ENCODE measurements around the gene MRPL38. TPM values are rescaled to one million over a fixed set of nuclear protein-coding genes. Genes with fewer than 3 reads are reported as not detected.

MRPL38 gene
- total RNA-seq, 2 experiments from 2014 or later = 109 to 117 TPM

GRCh38 chr17:75880266-75880665 is 24.4 kb downstream of the MRPL38 start:
- Mint-ChIP-seq H3K27me3 (ENCODE audit: low read depth) (peaks cover 3% of the 10 kb centered on the region), H3K9me3 (no peaks in the 10 kb centered on the region), H3K36me3 (ENCODE audit: low read depth) (peaks cover 5% of the 10 kb centered on the region), H3K4me3 (no peak overlapping the region), H3K4me1 (ENCODE audit: low read depth) (peaks cover 22% of the 10 kb centered on the region), H3K27ac (no peak overlapping the region)
- CTCF ChIA-PET = interaction anchor here (1.1 to 7.2 kb wide), 2 partner anchors 20 to 31 kb away, joined by 3 to 66 read pairs; no protein-coding TSS in a partner anchor
- intact Hi-C loops (cut with micrococcal nuclease) = no loop called here
- DNase-seq = no peak

GRCh38 chr17:75878174-75878998 is 26.3 kb downstream of the MRPL38 start, which contains the start of gene TRIM47:
Gene TRIM47, minus strand, starts transcription at chr17:75878581. Its CDS starts 33 bp downstream, at chr17:75878548.
- Mint-ChIP-seq H3K36me3 (ENCODE audit: low read depth) (peaks cover 5% of the 10 kb centered on the region), H3K9me3 (no peaks in the 10 kb centered on the region), H3K4me3 (peak within 1 kb of the TSS; percentile 93), H3K4me1 (ENCODE audit: low read depth) (peaks cover 26% of the 10 kb centered on the region), H3K27me3 (ENCODE audit: low read depth) (peaks cover 3% of the 10 kb centered on the region), H3K27ac (peak within 1 kb of the TSS; percentile 83)
- DNase-seq = no peak
- CTCF ChIA-PET = interaction anchor here (0.6 to 7.2 kb wide), 11 partner anchors 11 to 226 kb away, joined by 3 to 66 read pairs (median 4); partner anchors contain the start of genes GALK1 and TRIM65
- intact Hi-C loops (cut with micrococcal nuclease) = no loop called here

- H3K9me3 Mint-ChIP-seq = no peaks in the 10 kb centered on the region
- peaks cover 5% of the 10 kb centered on the region for H3K36me3 Mint-ChIP-seq (ENCODE audit: low read depth)
- peak overlapping the region; percentile 93 for H3K4me3 Mint-ChIP-seq
- CTCF ChIA-PET = interaction anchor here (0.8 to 7.2 kb wide), 7 partner anchors 13 to 114 kb away, joined by 3 to 66 read pairs (median 4); partner anchors contain the start of gene TRIM65
- peak; percentile 74 for DNase-seq
- H3K27ac Mint-ChIP-seq = peak overlapping the region; percentile 83
- intact Hi-C loops (cut with micrococcal nuclease) = loop anchor here (1.0 kb wide), 1 partner anchor 22 kb away; the partner anchor contains the start of gene WBP2
- peaks cover 32% of the 10 kb centered on the region for H3K4me1 Mint-ChIP-seq (ENCODE audit: low read depth)
- peaks cover 3% of the 10 kb centered on the region for H3K27me3 Mint-ChIP-seq (ENCODE audit: low read depth)
These were observed 26.9 kb downstream of the MRPL38 start for GRCh38 chr17:75877752-75878173.

GRCh38 chr17:75876938-75877751 is 27.5 kb downstream of the MRPL38 start:
- peak; percentile 44 for DNase-seq
- H3K27me3 Mint-ChIP-seq (ENCODE audit: low read depth) = peaks cover 3% of the 10 kb centered on the region
- peaks cover 5% of the 10 kb centered on the region for H3K36me3 Mint-ChIP-seq (ENCODE audit: low read depth)
- H3K9me3 Mint-ChIP-seq = no peaks in the 10 kb centered on the region
- intact Hi-C loops (cut with micrococcal nuclease) = loop anchor here (1.0 kb wide), 3 partner anchors 19 to 34 kb away; partner anchors contain the start of genes TRIM65 and WBP2
- peak overlapping the region; percentile 93 for H3K4me3 Mint-ChIP-seq
- H3K27ac Mint-ChIP-seq = peak overlapping the region; percentile 83
- CTCF ChIA-PET = interaction anchor here (0.5 to 7.2 kb wide), 9 partner anchors 12 to 1488 kb away, joined by 3 to 66 read pairs (median 4); partner anchors contain the start of gene TRIM65
- H3K4me1 Mint-ChIP-seq (ENCODE audit: low read depth) = peaks cover 36% of the 10 kb centered on the region

GRCh38 chr17:75876190-75876937 is 28.3 kb downstream of the MRPL38 start:
- H3K27me3 Mint-ChIP-seq (ENCODE audit: low read depth) = peaks cover 3% of the 10 kb centered on the region
- peak; percentile 88 for DNase-seq
- peak overlapping the region; percentile 93 for H3K4me3 Mint-ChIP-seq
- H3K4me1 Mint-ChIP-seq (ENCODE audit: low read depth) = peaks cover 34% of the 10 kb centered on the region
- H3K36me3 Mint-ChIP-seq (ENCODE audit: low read depth) = peaks cover 5% of the 10 kb centered on the region
- H3K27ac Mint-ChIP-seq = peak overlapping the region; percentile 83
- CTCF ChIA-PET = interaction anchor here (0.5 to 7.2 kb wide), 12 partner anchors 11 to 1489 kb away, joined by 3 to 66 read pairs (median 4); partner anchors contain the start of genes GALK1, SPHK1, TRIM65 and WBP2
- intact Hi-C loops (cut with micrococcal nuclease) = loop anchor here (1.0 kb wide), 2 partner anchors 20 to 33 kb away; partner anchors contain the start of gene TRIM65
- no peaks in the 10 kb centered on the region for H3K9me3 Mint-ChIP-seq

GRCh38 chr17:75875940-75876189 is 28.8 kb downstream of the MRPL38 start:
- intact Hi-C loops (cut with micrococcal nuclease) = loop anchor here (1.0 kb wide), 2 partner anchors 20 to 33 kb away; partner anchors contain the start of gene TRIM65
- H3K4me3 Mint-ChIP-seq = peak overlapping the region; percentile 93
- CTCF ChIA-PET = interaction anchor here (0.6 to 7.2 kb wide), 11 partner anchors 11 to 509 kb away, joined by 3 to 66 read pairs (median 4); partner anchors contain the start of genes GALK1, SPHK1, TRIM65 and WBP2
- no peaks in the 10 kb centered on the region for H3K9me3 Mint-ChIP-seq
- peaks cover 5% of the 10 kb centered on the region for H3K36me3 Mint-ChIP-seq (ENCODE audit: low read depth)
- H3K27ac Mint-ChIP-seq = peak overlapping the region; percentile 83
- DNase-seq = no peak
- H3K27me3 Mint-ChIP-seq (ENCODE audit: low read depth) = peaks cover 3% of the 10 kb centered on the region
- peaks cover 34% of the 10 kb centered on the region for H3K4me1 Mint-ChIP-seq (ENCODE audit: low read depth)

- Mint-ChIP-seq H3K27me3 (ENCODE audit: low read depth) (peaks cover 3% of the 10 kb centered on the region), H3K4me1 (ENCODE audit: low read depth) (peaks cover 34% of the 10 kb centered on the region)
- CTCF ChIA-PET = interaction anchor here (0.6 to 7.2 kb wide), 11 partner anchors 10 to 509 kb away, joined by 3 to 66 read pairs (median 4); partner anchors contain the start of genes GALK1, SPHK1, TRIM65 and WBP2
These were observed 29.3 kb downstream of the MRPL38 start for GRCh38 chr17:75875182-75875939.

GRCh38 chr17:75874323-75875181 is 30.1 kb downstream of the MRPL38 start:
- H3K36me3 Mint-ChIP-seq (ENCODE audit: low read depth) = peaks cover 5% of the 10 kb centered on the region
- H3K9me3 Mint-ChIP-seq = no peaks in the 10 kb centered on the region
- intact Hi-C loops (cut with micrococcal nuclease) = no loop called here
- peaks cover 34% of the 10 kb centered on the region for H3K4me1 Mint-ChIP-seq (ENCODE audit: low read depth)
- no peak overlapping the region for H3K27ac Mint-ChIP-seq
- H3K4me3 Mint-ChIP-seq = no peak overlapping the region
- peaks cover 3% of the 10 kb centered on the region for H3K27me3 Mint-ChIP-seq (ENCODE audit: low read depth)
- DNase-seq = no peak
- CTCF ChIA-PET = interaction anchor here (1.8 to 7.2 kb wide), 2 partner anchors 14 to 19 kb away, joined by 9 to 66 read pairs; partner anchors contain the start of gene WBP2

More at GRCh38 chr17:75875182-75875939, 29.3 kb downstream of the MRPL38 start:
- DNase-seq = no peak
- peak overlapping the region; percentile 93 for H3K4me3 Mint-ChIP-seq
- intact Hi-C loops (cut with micrococcal nuclease) = no loop called here
- peak overlapping the region; percentile 83 for H3K27ac Mint-ChIP-seq
- H3K36me3 Mint-ChIP-seq (ENCODE audit: low read depth) = peaks cover 5% of the 10 kb centered on the region
- no peaks in the 10 kb centered on the region for H3K9me3 Mint-ChIP-seq

- Mint-ChIP-seq H3K4me1 (ENCODE audit: low read depth) (peaks cover 32% of the 10 kb centered on the region), H3K27me3 (ENCODE audit: low read depth) (peaks cover 2% of the 10 kb centered on the region), H3K27ac (no peak overlapping the region), H3K4me3 (no peak overlapping the region), H3K9me3 (no peaks in the 10 kb centered on the region), H3K36me3 (ENCODE audit: low read depth) (peaks cover 5% of the 10 kb centered on the region)
- DNase-seq = no peak
- CTCF ChIA-PET = interaction anchor here (1.8 to 7.2 kb wide), 4 partner anchors 12 to 26 kb away, joined by 9 to 66 read pairs (median 10); partner anchors contain the start of gene WBP2
- intact Hi-C loops (cut with micrococcal nuclease) = no loop called here
These were observed 30.9 kb downstream of the MRPL38 start for GRCh38 chr17:75873587-75874322.
